Measurements from ENCODE around the gene KRT39. TPM values are rescaled to one million over a fixed set of nuclear protein-coding genes. Genes with fewer than 3 reads are reported as not detected.

The KRT39 gene
- total and polyA plus RNA-seq, 2 of the 13 experiments (the other 11 are each of a cell fraction or from before 2014, with no cell fraction given) = 0.07 to 1.2 TPM

DNA sequence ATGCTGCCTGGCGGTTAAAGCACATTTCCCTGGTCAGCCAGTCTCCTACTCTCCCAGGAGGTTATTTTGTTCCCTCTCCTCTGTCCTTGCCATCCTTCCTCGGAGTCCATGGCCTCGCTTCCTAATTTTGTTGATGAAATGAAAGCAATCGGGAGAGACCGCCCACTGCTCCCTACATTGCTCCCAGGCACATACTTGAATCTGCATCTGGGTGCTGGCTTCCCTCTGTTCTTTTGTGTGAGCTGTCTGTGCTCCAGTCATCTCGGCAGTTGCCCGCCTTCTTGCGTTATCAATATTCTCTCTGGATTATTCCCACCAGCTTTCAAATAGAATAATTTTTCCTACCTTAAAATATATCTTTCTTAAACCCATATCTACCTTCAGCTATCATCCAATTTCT, 40.4 kb downstream of the KRT39 start:
- peaks cover 1 to 3% of the 10 kb centered on the region in 2 experiments; a peak in 1 of 5 replicates for H3K36me3 ChIP-seq (replicated peaks in 1 of 2; ENCODE audit: control insufficient read depth in 1 of 2, insufficient read depth in 2 of 2, low read length in 2 of 2)
- no peak overlapping the region for H2AFZ ChIP-seq (ENCODE audit: low read length)
- H4K20me1 ChIP-seq (ENCODE audit: insufficient read depth, low read length) = no peaks in the 10 kb centered on the region
- no TSS peak for BruUV-seq (replicated peaks)
- H3K27ac ChIP-seq (ENCODE audit: extremely low read length, insufficient read depth, low read length) = no peak overlapping the region
- H3K79me2 ChIP-seq (ENCODE audit: insufficient read depth, low read length) = no peaks in the 10 kb centered on the region
- peaks cover 17% of the 10 kb centered on the region for H3K4me1 ChIP-seq (ENCODE audit: insufficient read depth, low read length)
- in situ Hi-C loops (cut with HindIII; ENCODE audit: extremely low pct_ligation_motif_present, low pct_unique_long_range_greater_than_20kb) (no loop called here), intact Hi-C loops (cut with micrococcal nuclease; ENCODE audit: unreplicated experiment) (no loop called here)
- no peaks in the 10 kb centered on the region for H3K27me3 ChIP-seq (ENCODE audit: control insufficient read depth in 1 of 2, insufficient read depth in 2 of 2, low read length in 2 of 2)
- ChIA-PET CTCF (ENCODE audit: low intra/inter-chr PET ratio, low total read pairs) (no interaction called here), POLR2A (no interaction called here)
- H3K4me2 ChIP-seq (ENCODE audit: low read depth, low read length) = no peak overlapping the region
- no peak for ATAC-seq
- H3K9me3 ChIP-seq (ENCODE audit: low read length) = no peaks in the 10 kb centered on the region
- WGBS (ENCODE audit: low lambda C conversion rate) = 96% methylated on average over 8 of the region's 8 CpGs
- no peak for FAIRE-seq
- no peak for DNase-seq (ENCODE audit: low spot score)
- no peak for TF ChIP-seq ZNF724P (CRISPR knock-in tag; IDR thresholded peaks at IDR 0.05; ENCODE audit: borderline replicate concordance)
- TF ChIP-seq ZNF260 (CRISPR knock-in tag; IDR thresholded peaks at IDR 0.05; ENCODE audit: borderline replicate concordance, low read depth) = no peak
- TF ChIP-seq, protein P1, sequence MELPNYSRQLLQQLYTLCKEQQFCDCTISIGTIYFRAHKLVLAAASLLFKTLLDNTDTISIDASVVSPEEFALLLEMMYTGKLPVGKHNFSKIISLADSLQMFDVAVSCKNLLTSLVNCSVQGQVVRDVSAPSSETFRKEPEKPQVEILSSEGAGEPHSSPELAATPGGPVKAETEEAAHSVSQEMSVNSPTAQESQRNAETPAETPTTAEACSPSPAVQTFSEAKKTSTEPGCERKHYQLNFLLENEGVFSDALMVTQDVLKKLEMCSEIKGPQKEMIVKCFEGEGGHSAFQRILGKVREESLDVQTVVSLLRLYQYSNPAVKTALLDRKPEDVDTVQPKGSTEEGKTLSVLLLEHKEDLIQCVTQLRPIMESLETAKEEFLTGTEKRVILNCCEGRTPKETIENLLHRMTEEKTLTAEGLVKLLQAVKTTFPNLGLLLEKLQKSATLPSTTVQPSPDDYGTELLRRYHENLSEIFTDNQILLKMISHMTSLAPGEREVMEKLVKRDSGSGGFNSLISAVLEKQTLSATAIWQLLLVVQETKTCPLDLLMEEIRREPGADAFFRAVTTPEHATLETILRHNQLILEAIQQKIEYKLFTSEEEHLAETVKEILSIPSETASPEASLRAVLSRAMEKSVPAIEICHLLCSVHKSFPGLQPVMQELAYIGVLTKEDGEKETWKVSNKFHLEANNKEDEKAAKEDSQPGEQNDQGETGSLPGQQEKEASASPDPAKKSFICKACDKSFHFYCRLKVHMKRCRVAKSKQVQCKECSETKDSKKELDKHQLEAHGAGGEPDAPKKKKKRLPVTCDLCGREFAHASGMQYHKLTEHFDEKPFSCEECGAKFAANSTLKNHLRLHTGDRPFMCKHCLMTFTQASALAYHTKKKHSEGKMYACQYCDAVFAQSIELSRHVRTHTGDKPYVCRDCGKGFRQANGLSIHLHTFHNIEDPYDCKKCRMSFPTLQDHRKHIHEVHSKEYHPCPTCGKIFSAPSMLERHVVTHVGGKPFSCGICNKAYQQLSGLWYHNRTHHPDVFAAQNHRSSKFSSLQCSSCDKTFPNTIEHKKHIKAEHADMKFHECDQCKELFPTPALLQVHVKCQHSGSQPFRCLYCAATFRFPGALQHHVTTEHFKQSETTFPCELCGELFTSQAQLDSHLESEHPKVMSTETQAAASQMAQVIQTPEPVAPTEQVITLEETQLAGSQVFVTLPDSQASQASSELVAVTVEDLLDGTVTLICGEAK (IDR thresholded peaks at IDR 0.05) = no peak
- TF ChIP-seq, protein P1 (CRISPR knock-in tag; IDR thresholded peaks at IDR 0.05) = no peak
- H3K9ac ChIP-seq (ENCODE audit: insufficient read depth, low read depth, low read length) = no peak overlapping the region
- no peak overlapping the region for H3K4me3 ChIP-seq (replicated peaks in 1 of 3; ENCODE audit: insufficient read depth in 1 of 3, low read depth in 2 of 3, low read length in 3 of 3)

All from HepG2 (cell line).